Head of caudate nucleus (tissue), 42 donors: ENCODE data around the gene SPDYE6.
A peak's percentile ranks its signal among the peaks of the same experiment; 100 is the strongest.
"Not testable (repeated sequence)": the region's sequence is repeated elsewhere in the genome, so short reads cannot be mapped to it uniquely, and the experiment has no call there.

Experiments used
- DNase-seq, 42 donors: peaks; one replicate each; pipeline versions ENCODE4 v3.0.0 to v3.0.0-alpha.2; 2020 to 2021; ENCODE audit warnings: mixed read lengths in 7 of 42
- intact Hi-C: fragments of 100-400 bp; cut with DNase I; formaldehyde crosslinking; loops from one replicate; pipeline ENCODE4 v1.15.0; 2022

SPDYE6 gene

GRCh38 chr7:102370038-102370437 is 13.8 kb upstream of the SPDYE6 start:
- intact Hi-C loops, DNase-seq: not testable (repeated sequence)

- DNase-seq, intact Hi-C loops: not testable (repeated sequence)
Observed at GRCh38 chr7:102365390-102365789, 9.1 kb upstream of the SPDYE6 start.

- DNase-seq, intact Hi-C loops: not testable (repeated sequence)
Observed at GRCh38 chr7:102364394-102364886, 8.2 kb upstream of the SPDYE6 start.

GRCh38 chr7:102363549-102364393 is 7.5 kb upstream of the SPDYE6 start:
- intact Hi-C loops: not testable (repeated sequence)

GRCh38 chr7:102346983-102347382 is 9.3 kb downstream of the SPDYE6 start:
- DNase-seq, intact Hi-C loops: not testable (repeated sequence)

More at GRCh38 chr7:102363549-102364393, 7.5 kb upstream of the SPDYE6 start:
- peak; percentile 90 to 100 (median 98) for DNase-seq

- intact Hi-C loops, DNase-seq: not testable (repeated sequence)
Observed at GRCh38 chr7:102340599-102341368, 15.5 kb downstream of the SPDYE6 start.

GRCh38 chr7:102337420-102337819 is 18.8 kb downstream of the SPDYE6 start:
- intact Hi-C loops, DNase-seq: not testable (repeated sequence)

- DNase-seq, intact Hi-C loops: not testable (repeated sequence)
Observed at GRCh38 chr7:102337002-102337401, 19.2 kb downstream of the SPDYE6 start.

GRCh38 chr7:102335574-102335973 is 20.7 kb downstream of the SPDYE6 start:
- DNase-seq, intact Hi-C loops: not testable (repeated sequence)

- intact Hi-C loops: not testable (repeated sequence)
Observed at GRCh38 chr7:102330666-102331460, 25.4 kb downstream of the SPDYE6 start.

GRCh38 chr7:102329366-102329765 is 26.9 kb downstream of the SPDYE6 start:
- DNase-seq, intact Hi-C loops: not testable (repeated sequence)

More at GRCh38 chr7:102330666-102331460, 25.4 kb downstream of the SPDYE6 start:
- not testable (repeated sequence) for DNase-seq

GRCh38 chr7:102328863-102329262 is 27.4 kb downstream of the SPDYE6 start:
- intact Hi-C loops, DNase-seq: not testable (repeated sequence)

GRCh38 chr7:102327183-102327582 is 29.1 kb downstream of the SPDYE6 start:
- DNase-seq: not testable (repeated sequence)

GRCh38 chr7:102326157-102326889 is 29.9 kb downstream of the SPDYE6 start:
- intact Hi-C loops: no loop called here
- peak in 2 of 42 donors; percentile 2 to 3 for DNase-seq

More at GRCh38 chr7:102327183-102327582, 29.1 kb downstream of the SPDYE6 start:
- intact Hi-C loops: not testable (repeated sequence)

- DNase-seq: peak in 3 of 42 donors; percentile 1 to 29 (median 2)
- intact Hi-C loops: not testable (repeated sequence)
Observed at GRCh38 chr7:102325106-102325505, 31.1 kb downstream of the SPDYE6 start.

GRCh38 chr7:102323914-102324195 is 32.4 kb downstream of the SPDYE6 start:
- intact Hi-C loops: no loop called here
- peak in 2 of 42 donors; percentile 1 to 3 for DNase-seq

- peak in 6 of 42 donors; percentile 1 to 10 (median 5) for DNase-seq
- intact Hi-C loops: no loop called here
Observed at GRCh38 chr7:102322202-102322715, 34.0 kb downstream of the SPDYE6 start.
